ENCODE data around the gene FXYD7. TPM values are rescaled to one million over a fixed set of nuclear protein-coding genes. Genes with fewer than 3 reads are reported as not detected.

FXYD7 gene
- total and polyA plus RNA-seq, 9 of the 15 experiments (the other 6 are each of a cell fraction or from before 2014, with no cell fraction given), result 0.10 to 0.80 (median 0.31) TPM; not detected in 3

GRCh38 chr19:35136231-35136630 is 6.8 kb upstream of the FXYD7 start (continued):
- no peak for TF ChIP-seq ZBTB2 (IDR thresholded peaks at IDR 0.05)

DNA sequence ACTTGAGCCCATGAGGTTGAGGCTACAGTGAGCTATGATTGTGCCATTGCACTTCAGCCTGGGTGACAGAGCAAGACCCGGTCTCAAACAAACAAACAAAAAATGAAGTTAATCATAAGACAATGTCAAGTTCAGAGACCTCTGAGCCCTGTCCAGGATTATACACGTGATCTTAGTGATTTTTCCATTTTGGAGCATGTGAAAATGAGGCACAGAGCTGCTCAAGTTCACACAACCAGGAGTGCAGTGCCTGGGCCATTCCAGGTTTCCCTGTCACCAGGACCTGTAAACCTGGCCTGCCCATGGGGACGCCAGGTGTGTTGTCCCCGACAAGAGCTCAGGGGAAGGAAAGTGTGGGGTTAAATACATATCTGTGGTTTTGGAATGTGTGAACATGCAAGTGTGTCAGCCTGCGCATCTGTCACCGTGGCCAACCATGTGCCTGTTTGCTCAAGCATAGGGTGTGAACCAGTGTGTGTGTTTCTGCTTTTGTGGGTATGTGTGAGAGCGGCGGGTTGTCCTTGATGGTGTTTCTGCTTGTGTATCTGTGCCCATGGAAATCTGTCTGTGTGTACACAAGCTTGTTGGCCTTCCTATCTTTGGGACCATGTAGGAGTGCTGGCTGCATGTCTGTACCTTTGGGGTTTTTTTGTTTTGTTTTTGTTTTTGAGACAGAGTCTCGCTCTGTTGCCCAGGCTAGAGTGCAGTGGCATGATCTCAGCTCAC is 5.9 kb upstream of the FXYD7 start:
- 27% methylated on average over 9 of the region's 9 CpGs for WGBS (ENCODE audit: insufficient coverage, low coverage, missing lambda C conversion rate)
- in situ Hi-C loops (cut with MboI), result loop anchor here (10.0 kb wide), 1 partner anchor 302 kb away; no protein-coding TSS in a partner anchor
- peaks cover 10 to 45% of the 10 kb centered on the region in 2 experiments for H3K4me1 ChIP-seq (replicated peaks in 1 of 2; ENCODE audit: control insufficient read depth in 2 of 2, insufficient read depth in 2 of 2, low read length in 2 of 2)

More for the DNA sequence above, 5.9 kb upstream of the FXYD7 start:
- no peaks in the 10 kb centered on the region for H3K9me3 ChIP-seq (replicated peaks; ENCODE audit: control insufficient read depth, insufficient read depth, low read depth, low read length)
- H3K27ac ChIP-seq (ENCODE audit: extremely low read depth, low read depth, low read length), result no peak overlapping the region
- BruUV-seq (replicated peaks), result no TSS peak
- ChIA-PET POLR2A (interaction anchor here (0.6 to 1.0 kb wide), 3 partner anchors 21 to 567 kb away, joined by 3 to 4 read pairs (median 3); partner anchors contain the start of genes FXYD3 and ZBTB32), CTCF (ENCODE audit: low intra/inter-chr PET ratio) (interaction anchor here (1.0 kb wide), 1 partner anchor 70 kb away, joined by 5 read pairs; no protein-coding TSS in a partner anchor)
- no peak overlapping the region for H3K4me2 ChIP-seq (ENCODE audit: insufficient read depth, low read length)
- ATAC-seq (no peak), DNase-seq (ENCODE audit: extremely low read depth in 1 of 4, low spot score in 3 of 4) (no peak), FAIRE-seq (peak; percentile 23)
- intact Hi-C loops (cut with micrococcal nuclease), result loop anchor here (5.0 kb wide), 1 partner anchor 165 kb away; no protein-coding TSS in a partner anchor
- no peak overlapping the region for H2AFZ ChIP-seq (ENCODE audit: low read depth, low read length)
- no peaks in the 10 kb centered on the region for H3K9me1 ChIP-seq (ENCODE audit: control insufficient read depth, insufficient read depth, low read length)
- H3K27me3 ChIP-seq (ENCODE audit: control insufficient read depth in 2 of 2, insufficient read depth in 2 of 2, low read length in 2 of 2), result peaks cover 0 to 16% of the 10 kb centered on the region in 2 experiments; a peak in 4 of 5 replicates
- TF ChIP-seq NRF1 (conservative IDR thresholded peaks at IDR 0.05 in 1 of 2, IDR thresholded peaks at IDR 0.05 in 1 of 2), result peak in 1 of 2 experiments; percentile 16; a peak in 1 of 4 replicates
- TF ChIP-seq EP300 (IDR thresholded peaks at IDR 0.05; ENCODE audit: low read length), result no peak
- 0 out of 4 replicates have a peak overlapping the region, but pooled peaks of 1 of the 2 experiments have one; percentile 46 for H3K9ac ChIP-seq (ENCODE audit: insufficient read depth in 1 of 2, low read depth in 2 of 2, low read length in 2 of 2)
- H4K20me1 ChIP-seq (replicated peaks; ENCODE audit: control insufficient read depth, insufficient read depth, low read length), result 0 out of 2 replicates have a peak, but pooled peaks cover 4% of the 10 kb centered on the region
- H3K4me3 ChIP-seq, result no peak overlapping the region
- H3K79me2 ChIP-seq (ENCODE audit: control insufficient read depth, insufficient read depth, low read length), result no peaks in the 10 kb centered on the region
- H3K36me3 ChIP-seq (ENCODE audit: control insufficient read depth, insufficient read depth, low read length), result no peaks in the 10 kb centered on the region
